ENCODE data around the gene STARD9.
"Not testable (repeated sequence)": the region's sequence is repeated elsewhere in the genome, so short reads cannot be mapped to it uniquely, and the experiment has no call there.

- not testable (repeated sequence) for TF ChIP-seq CTCF (optimal IDR thresholded peaks at IDR 0.05 in 1 of 3, IDR thresholded peaks at IDR 0.05 in 1 of 3, conservative IDR thresholded peaks at IDR 0.05 in 1 of 3; ENCODE audit: extremely low read depth in 1 of 3, insufficient read depth in 2 of 3, low read length in 3 of 3); EZH2 (IDR thresholded peaks at IDR 0.05; ENCODE audit: low read length)
Measured at GRCh38 chr15:42601316-42601715, 25.9 kb downstream of the STARD9 start.

Data from keratinocyte (primary cell).